ENCODE results near the gene CNNM2.

- TF ChIP-seq POLR2A (IDR thresholded peaks at IDR 0.05; ENCODE audit: low read depth, low read length) (no peak), POLR2AphosphoS5 (IDR thresholded peaks at IDR 0.05; ENCODE audit: low read depth, low read length) (no peak), TAF1 (IDR thresholded peaks at IDR 0.05; ENCODE audit: borderline replicate concordance, low read depth, low read length) (no peak)
Observed at GRCh38 chr10:102914781-102915180, 3.3 kb upstream of the CNNM2 start.
